Effector CD4-positive, alpha-beta T cell (primary cell): ENCODE measurements around the gene CNDP2.

Experiments used
- DNase-seq: peaks from one replicate; pipeline ENCODE4 v3.0.0-alpha.2; 2020
- total RNA-seq: gene quantifications from one replicate; lab custom pipeline; 2026; lab: John Stamatoyannopoulos, UW

Gene CNDP2
- 71.7 reads per million, percentile 76 among the genes with 10 or more reads in this experiment for total RNA-seq

DNA sequence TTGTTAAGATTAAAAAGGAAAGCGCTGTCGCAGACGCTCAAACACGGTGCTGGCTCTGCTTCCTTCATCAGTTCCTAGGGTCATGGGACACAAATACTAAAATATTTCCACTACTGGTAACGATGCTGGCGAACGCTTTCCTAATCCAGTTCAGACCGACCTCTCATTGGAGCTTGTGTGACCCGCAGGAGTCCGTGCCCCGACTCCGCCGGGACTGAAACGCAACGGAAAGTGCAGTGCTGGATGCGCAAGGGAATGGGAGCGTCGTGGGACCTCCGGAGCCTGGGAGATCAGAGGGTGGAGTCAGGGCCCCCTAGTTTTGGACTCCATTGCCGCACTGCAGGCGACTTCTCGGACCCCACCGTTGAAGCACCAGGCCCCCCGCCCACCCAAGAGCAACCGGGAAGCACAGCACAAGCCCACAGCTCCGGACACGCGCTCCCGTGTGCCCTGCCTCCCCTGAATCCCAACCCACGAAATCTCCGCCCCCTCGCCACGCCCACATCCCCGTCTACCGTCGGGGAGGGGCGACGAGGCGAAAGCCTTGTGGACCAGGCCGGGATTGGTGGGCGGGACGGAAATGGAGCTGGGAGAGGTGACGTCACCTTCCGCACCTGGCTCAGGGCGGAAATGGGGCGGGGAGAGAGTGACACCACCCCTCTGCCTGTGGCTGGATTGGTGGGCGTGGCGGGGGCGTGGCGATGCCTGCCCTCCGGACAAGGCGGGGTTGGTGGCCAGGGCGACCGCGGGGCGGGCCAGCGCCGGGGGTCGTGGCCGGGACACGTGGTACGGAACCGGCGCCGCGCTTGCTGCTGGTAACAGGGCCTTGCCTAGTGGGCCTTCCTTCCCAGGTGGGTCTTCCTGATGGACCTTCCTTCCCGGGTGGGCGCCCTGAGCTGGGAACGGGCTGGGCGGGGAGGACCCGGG, at the start of gene CNDP2:
CNDP2 (plus strand) TSS at position 783 of the 927 bp plus-strand sequence. CDS start 3,611 bp downstream, outside the sequence.
- peak; percentile 97 for DNase-seq

DNA sequence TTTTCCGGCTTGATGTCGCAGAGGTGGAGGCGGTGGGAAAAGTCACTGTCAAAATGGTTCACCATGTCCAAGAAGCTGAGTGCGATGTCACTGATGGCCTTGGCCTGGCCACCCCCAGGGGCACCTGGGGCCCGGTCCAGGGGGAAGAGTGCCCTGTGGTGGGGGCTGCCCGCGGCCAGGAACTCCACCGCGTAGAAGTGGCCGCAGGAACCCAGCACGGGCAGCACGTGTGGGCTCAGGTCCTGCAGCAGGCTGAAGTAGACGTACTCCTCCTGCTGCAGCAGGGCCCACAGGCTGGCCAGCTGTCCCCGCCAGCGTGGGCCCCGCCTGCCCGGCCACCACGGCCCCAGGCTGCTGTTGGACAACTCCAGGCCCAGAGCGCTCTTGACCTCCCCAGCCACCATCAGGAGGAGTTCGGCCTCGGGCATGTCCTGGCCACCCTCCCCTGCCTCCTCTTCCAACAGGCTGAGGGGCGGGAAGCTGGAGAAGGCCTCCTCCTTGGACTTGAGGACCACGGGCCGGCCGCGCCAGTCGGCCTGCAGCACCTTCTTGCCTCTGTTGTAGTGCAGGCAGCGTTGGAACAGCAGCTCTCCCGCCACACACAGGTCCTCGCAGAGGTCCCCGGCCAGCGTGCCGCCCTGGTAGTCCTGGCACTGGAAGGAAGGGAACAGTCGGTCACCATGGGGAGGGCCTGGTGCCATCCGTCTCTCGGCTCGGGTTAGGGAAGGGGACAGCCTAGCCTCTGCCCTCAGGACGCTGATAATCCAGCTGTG, 49.3 kb upstream of the CNDP2 start:
- no peak for DNase-seq

DNA sequence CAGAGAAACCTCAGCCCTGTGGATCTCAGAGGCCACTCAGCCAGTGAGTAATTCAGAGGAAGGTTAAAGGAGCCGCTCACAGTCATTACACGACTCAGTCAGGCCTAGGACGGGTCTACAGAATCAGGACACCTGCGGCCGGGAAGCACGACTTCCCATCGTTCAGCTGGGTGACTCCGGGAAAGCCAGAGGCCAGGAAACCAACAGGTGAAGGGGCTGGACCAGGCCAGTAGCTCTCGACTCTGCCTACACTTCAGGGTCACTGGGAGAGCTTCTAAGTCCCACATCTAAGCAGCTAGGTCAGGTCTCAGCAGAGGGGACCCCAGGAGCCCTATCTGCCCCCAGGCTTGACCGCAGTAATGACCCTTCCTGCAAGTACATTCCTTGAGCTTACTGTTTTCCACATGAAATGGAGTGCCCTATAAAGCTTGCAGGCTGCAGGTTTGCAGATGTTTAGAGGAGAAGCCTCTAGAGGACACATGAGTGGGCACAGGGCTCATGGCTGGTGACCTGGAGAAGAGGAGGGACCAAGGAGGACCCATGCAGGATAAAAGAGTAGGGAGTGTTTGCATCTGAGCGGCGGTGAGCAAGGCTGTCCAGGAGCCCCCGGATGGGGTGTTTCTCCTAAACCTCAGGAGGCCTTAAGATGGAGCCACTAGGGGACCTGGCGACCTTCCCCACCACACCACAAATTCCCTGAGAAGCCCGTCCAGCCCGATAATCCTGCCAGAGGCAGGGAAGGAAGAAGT, 48.6 kb upstream of the CNDP2 start:
- DNase-seq = no peak

- no peak for DNase-seq
These were observed 45.5 kb upstream of the CNDP2 start for GRCh38 chr18:74450626-74451025.

DNA sequence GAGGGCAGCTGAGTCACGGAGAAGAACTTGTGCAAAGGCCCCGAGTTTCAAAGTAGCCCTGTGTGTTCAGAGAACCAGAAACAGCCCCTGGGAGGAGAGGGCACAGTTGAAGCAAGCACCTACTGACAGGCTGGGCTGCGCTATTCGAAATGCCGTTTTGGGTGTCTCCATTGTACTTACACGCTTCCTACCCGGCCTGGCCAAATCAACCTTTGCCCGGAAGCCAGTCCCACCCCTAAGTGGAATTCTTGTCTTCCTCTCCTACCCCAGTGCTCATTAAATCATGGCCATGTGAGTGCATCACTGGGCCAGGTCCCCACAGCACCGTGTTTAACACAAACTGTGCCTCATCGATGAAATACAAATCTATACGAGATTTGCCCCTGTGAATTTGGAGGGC, 45.0 kb upstream of the CNDP2 start:
- DNase-seq = no peak

DNA sequence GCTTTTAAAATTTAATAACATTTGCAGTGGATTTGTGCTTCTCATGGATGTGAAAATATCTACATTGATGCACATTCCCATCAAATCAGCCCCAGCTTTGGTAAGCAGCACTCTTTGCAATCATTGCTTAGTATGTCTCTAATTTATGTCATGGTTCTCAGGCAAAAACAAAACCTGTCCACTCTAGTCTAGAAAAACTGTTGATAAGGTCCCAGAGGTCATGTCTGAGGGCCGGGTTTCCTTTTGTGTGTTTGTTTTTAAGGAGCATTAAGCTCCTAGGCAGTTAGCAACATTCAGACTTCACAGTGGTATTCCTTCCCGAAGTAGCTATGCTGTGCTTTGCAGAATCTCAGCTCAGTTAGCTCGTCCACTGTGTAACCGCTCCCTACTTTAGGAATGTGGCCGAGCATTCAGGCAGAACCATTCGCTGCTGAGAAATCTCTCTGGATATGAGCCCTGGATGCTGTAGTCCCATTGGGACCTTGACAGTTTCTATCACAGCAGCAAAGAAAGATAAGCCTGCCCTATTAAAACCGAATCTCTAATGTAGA, 43.1 kb upstream of the CNDP2 start:
- no peak for DNase-seq

- no peak for DNase-seq
These were observed 42.4 kb upstream of the CNDP2 start for GRCh38 chr18:74453642-74454198.

DNA sequence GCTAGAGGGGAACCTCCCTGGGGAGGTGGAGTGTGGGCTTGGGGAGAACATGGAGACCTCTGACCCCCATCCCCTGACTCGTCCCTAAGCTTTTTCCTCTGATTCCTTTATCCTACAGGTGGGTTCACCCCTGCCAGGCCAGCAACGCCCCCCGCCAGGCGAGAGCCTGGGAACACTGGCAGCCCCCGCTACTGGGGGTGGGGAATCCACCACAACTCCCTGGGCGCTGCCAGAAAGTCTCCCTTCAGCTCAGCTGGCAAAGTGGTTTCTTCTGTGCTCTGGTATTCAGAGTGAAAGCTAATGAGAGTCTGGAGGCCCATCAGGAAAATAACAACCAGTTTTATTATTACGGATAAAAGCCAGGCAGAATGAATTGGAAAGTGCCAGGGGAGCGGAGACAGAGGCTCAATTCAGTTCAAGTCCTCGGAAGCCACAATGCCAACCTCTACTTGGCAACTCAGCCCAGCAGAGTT, 41.8 kb upstream of the CNDP2 start:
- DNase-seq = no peak

GRCh38 chr18:74455386-74455785, 40.8 kb upstream of the CNDP2 start:
- DNase-seq = no peak

- no peak for DNase-seq
These were observed 40.2 kb upstream of the CNDP2 start for GRCh38 chr18:74456017-74456348.

GRCh38 chr18:74456349-74457042, 39.7 kb upstream of the CNDP2 start:
- DNase-seq = no peak

- no peak for DNase-seq
These were observed 39.0 kb upstream of the CNDP2 start, which contains the start of gene DIPK1C for GRCh38 chr18:74457043-74457724. Gene DIPK1C, minus strand, starts transcription at chr18:74457308. Its CDS starts 49 bp downstream, at chr18:74457259.

GRCh38 chr18:74457725-74458421, 38.3 kb upstream of the CNDP2 start:
- DNase-seq = no peak

GRCh38 chr18:74459889-74460288, 36.3 kb upstream of the CNDP2 start:
- no peak for DNase-seq

DNA sequence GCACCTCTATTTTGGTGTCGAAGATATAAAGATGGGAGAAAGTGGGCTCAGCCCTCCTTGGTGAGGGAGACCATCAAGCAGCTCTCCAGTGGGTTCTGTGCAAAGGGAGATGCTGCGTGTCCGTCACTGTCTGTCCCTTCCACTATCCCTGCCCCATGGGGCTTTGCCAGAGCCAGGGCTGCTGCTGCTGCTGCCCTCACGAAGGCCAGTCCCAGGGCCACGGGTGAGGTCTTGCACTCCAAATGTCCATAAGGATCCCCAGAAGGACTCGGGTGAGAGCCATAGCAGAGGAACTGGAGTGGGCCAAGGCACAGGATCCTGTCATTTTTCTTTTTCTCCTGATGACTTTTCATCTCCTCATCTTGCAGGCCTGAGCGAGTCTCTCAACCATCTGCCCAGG, 35.3 kb upstream of the CNDP2 start:
- no peak for DNase-seq

DNA sequence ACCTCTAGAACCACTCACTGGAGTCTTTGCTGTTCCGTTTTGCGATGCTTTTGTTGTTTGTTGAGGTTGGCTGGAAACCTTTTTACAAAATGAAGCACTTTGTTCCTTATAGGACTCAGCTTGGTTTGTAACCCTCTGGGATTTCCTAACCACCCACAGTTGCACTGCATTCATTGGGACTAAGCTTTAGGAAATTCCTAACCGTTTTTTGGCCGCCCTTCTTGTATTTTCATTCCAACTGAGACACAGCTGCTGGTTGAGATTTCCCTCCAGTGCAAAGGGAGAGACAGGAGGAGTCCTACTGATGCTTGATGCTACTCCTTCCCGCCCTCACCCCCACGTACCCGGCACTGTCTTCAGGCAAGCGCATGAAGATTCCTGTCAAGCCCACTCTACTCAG, 32.9 kb upstream of the CNDP2 start:
- no peak for DNase-seq

DNA sequence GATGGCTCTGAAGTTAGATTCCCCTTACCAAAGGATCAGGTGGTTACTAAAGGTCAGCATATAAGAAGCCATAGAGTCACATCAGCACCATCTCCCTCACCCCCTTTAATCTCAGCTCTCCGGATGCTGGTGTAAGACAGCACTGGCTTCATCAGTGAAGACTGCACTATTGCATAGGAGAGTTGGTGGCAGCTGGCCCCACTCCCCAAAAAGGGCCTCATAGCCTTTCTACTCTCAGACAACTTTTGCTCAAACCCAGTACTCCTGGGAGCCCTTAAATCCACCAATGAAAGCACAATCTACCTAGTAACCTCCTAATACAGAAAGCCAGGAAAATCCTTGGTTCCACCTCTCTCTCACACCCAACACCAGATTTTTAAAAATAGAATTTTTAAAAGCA, 32.2 kb upstream of the CNDP2 start:
- no peak for DNase-seq

DNA sequence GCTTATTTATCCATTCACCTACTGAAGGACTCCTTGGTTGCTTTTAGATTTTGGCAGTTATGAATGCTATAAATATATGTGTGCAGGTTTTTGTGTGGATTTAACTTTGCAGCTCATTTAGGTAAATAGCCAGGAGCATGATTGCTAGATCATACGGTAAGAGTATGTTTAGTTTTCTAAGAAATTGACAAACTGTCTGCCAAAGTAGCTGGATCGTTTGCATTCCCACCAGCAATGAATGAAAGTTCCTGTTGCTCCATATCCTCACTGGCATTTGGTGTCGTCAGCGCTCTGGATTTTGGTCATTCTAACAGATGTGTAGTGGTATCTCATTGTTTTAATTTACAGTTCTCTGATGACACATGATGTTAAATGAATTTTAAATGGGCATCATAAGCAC, 30.4 kb upstream of the CNDP2 start:
- no peak for DNase-seq

- DNase-seq = no peak
These were observed 27.6 kb upstream of the CNDP2 start for GRCh38 chr18:74468547-74469061.

DNA sequence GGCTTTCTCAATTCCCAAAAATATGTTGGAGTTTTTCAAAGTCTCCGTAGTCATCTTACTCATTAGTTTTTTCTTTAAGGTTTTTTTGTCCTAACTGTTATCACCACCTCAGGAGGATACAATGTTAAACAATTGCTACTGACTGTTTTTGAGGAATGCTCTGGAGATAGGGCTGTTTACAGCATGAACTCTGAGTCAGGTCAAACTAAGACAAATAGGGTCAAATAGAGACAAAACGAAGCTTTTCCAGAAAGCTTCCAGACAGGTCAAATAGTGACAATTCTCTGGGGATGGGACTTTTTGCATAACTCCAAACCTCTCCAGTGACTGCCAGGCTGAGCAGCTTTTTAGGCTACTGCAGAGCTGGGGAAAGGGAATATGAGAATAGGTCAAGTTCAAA, 23.9 kb upstream of the CNDP2 start:
- DNase-seq = no peak
